GM21526 (cell line): Measurements from ENCODE around the gene MEIS3.
"Not testable (repeated sequence)": the region's sequence is repeated elsewhere in the genome, so short reads cannot be mapped to it uniquely, and the experiment has no call there.

Experiments used
- ATAC-seq: cut with Tn5 transposase; IDR thresholded peaks from one replicate; pipeline ENCODE4 v1.9.1; 2021; ENCODE audit warnings: moderate library complexity; ENCODE audit not compliant: unreplicated experiment, low FRiP score

The MEIS3 gene

DNA sequence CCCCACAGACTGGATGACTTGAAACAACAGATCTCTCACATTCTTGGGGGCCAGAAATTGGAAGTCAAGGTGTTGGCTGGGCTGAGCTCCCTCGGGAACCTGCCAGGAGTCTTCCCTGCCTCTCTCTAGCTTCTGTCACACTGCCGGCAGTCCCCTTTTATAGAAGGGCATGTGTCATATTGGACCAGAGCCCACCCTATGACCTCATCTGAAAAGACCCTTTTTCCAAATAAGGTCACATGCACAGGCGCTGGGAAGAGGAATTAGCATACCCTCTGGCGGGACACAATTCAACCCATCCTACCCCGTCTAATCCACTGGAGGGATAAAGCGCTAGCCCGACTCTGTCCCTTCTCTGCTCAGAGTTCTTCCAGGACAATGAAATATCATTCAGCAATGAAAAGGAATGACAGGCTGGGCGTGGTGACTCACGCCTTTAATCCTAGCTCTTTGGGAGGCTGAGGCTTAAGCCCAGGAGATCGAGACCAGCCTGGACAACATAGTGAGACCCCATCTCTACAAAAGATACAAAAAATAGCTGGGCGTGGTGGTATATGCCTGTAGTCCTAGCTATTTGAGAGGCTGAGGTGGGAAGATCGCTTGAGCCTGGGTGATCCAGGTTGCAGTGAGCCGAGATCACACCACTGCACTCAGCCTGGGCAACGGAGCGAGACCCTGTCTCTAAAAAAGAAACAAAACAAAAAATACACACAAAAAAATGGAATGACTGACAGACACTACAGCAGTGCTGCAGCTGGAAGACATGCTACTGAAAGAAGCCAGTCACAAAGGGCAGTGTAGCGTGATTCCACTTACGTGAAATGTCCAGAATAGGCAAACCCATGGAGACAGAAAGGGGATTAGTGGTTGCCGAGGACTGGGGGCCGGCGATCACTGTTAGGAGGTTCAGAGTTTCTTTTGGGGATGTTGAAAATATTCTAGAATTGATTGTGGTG is 28.5 kb downstream of the MEIS3 start:
- no peak for ATAC-seq

DNA sequence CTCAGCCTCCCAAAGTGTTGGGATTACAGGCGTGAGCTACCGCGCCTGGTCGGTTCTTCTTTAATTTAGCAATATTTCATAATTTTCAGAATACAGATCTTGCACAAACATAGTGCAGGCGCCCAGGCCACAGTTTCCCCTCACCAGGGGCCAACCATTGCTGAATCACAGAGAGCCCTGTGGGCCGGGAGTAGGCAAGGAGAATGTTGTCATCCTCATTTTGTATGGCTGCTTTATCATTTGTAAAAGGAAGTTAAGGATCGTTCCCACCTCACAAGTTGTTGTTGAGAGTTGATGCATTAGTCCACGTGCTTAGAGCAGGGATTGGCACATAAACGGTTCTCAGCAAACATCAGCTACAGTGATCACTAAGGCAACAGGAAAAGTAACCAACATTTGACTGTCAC is 30.2 kb downstream of the MEIS3 start:
- ATAC-seq = no peak

DNA sequence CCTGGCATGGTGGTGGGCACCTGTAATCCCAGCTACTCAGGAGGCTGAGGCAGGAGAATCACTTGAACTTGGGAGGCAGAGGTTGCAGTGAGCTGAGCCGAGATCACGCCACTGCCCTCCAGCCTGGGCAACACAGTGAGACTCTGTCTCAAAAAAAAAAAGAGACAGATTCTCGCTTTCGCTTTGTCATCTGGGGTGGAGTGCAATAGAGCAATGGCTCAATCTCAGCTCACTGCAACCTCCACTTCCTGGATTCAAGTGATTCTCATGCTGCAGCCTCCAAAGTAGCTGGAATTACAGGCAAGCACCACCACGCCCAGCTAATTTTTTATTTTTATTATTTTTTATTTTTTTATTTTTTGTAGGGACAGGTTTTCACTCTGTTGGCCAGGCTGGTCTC is 30.6 kb downstream of the MEIS3 start:
- not testable (repeated sequence) for ATAC-seq

DNA sequence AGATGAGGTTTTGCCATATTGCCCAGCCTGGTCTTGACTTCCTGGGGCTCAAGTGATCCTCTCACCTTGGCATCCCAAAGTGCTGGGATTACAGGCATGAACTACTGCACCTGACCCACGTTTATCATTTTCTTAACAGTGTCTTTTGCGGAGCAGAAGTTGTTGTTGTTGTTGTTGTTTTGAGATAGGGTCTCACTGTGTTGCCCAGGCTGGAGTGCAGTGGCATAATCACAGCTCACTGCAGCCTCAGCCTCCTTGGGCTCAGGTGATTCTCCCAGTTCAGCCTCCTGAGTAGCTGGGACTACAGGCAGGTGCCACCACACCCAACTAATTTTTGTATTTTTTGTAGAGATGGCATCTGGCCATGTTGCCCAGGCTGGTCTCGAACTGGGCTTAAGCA is 31.7 kb downstream of the MEIS3 start:
- ATAC-seq = not testable (repeated sequence)

DNA sequence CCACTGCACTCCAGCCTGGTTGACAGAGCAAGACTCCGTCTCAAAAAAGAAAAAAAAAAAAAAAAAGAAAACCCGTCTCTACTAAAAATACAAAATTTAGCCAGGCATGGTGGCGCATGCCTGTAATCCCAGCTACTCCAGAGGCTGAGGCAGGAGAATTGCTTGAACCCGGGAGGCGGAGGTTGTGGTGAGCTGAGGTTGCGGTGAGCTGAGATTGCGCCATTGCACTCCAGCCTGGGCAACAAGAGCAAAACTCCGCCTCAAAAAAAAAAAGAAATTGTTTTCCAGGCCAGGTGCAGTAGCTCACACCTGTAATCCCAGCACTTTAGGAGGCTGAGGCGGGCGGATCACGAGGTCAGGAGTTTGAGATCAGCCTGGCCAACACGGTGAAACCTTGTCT is 32.7 kb downstream of the MEIS3 start:
- not testable (repeated sequence) for ATAC-seq

DNA sequence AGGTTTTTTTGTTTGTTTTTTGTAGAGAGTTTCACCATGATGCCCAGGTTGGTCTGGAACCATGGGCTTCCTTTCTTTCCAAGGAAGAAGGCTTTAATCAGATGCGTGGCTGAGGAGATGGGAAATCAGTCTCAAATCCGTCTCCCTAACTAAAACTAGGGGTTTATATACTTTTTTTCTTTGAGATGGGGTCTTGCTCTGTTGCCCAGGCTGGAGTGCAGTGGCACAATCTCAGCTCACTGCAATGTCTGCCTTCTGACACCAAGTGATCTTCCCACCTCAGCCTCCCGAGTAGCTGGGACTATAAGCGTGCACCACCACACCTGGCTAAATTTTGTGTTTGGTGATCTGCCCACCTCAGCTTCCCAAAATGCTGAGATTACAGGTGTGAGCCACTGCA is 34.8 kb downstream of the MEIS3 start:
- ATAC-seq = not testable (repeated sequence)

DNA sequence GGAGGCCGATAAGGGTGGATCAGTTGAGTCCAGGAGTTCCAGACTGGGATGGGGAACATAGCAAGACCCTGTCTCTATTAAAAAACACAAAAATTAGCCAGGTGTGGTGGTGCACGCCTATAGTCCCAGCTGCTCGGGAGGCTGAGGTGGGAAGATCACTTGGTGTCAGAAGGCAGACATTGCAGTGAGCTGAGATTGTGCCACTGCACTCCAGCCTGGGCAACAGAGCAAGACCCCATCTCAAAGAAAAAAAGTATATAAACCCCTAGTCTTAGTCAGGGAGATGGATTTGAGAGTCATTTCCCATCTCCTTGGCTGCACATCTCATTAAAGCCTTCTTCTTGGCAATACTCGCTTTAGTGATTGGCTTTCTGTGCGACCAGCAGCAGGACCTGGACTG is 35.4 kb downstream of the MEIS3 start:
- ATAC-seq = not testable (repeated sequence)

DNA sequence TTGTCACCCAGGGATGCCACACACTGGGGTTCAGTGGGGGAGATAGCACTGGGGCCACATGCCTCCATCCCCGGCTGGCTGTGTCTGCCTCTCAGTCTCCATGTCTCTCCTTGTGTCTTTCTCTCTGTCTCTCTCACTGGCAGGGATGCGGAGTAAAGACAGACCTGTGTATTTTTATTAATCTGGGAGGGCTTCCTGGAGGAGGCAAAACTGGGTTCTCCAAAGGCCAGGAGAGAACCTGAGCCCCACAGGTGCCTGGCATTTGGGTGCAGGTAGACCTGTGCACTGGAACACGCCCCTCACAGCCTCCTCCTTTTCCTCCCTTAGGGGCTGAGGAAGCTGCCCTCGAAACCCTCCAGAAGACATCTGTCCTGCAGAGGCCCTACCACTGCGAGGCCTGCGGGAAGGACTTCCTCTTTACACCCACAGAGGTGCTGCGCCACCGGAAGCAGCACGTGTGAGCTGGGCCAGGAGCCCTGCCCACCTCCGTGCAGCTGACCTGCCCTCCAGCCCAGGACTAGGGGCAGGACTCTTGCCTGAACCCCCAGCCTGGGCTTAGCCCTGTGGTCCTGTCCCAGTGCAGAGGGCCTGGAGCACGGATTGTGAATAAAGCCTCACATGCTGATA is 37.6 kb downstream of the MEIS3 start:
- ATAC-seq = no peak

DNA sequence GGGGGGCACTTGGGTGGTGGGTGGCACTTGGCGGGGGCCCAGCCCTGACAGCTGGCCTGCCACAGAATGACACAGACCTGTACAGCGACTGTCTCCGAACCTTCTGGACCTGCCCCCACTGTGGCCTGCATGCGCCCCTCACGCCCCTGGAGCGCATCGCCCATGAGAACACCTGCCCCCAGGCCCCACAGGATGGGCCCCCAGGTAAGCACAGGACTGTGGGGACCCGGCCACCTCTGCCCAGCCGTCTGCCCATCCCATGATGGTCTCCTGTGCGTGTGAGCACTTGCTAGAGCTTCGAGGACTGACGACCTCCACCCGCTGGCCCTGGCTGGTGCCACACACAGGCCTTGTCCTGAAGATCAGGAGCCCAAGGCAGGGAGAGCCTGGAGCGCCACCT is 38.2 kb downstream of the MEIS3 start:
- no peak for ATAC-seq

DNA sequence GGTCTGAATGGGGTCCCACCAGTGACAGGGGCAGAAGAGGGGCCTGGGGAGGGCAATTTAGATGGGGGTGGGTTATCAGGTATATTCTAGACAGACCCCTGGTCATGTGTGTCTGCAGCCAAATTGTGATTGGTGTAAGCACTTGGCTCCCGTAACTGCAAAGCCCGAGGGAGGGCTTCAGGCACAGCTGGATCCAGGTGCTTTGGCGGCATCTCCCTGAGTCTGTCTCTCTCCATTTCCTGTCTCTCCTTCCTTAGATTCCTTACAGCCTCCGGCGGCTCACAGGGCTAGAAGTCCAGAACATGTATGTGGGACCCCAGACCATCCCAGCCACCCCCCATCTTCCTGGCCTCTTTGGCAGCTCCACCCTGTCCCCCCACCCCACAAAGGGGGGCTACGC is 38.8 kb downstream of the MEIS3 start:
- no peak for ATAC-seq

DNA sequence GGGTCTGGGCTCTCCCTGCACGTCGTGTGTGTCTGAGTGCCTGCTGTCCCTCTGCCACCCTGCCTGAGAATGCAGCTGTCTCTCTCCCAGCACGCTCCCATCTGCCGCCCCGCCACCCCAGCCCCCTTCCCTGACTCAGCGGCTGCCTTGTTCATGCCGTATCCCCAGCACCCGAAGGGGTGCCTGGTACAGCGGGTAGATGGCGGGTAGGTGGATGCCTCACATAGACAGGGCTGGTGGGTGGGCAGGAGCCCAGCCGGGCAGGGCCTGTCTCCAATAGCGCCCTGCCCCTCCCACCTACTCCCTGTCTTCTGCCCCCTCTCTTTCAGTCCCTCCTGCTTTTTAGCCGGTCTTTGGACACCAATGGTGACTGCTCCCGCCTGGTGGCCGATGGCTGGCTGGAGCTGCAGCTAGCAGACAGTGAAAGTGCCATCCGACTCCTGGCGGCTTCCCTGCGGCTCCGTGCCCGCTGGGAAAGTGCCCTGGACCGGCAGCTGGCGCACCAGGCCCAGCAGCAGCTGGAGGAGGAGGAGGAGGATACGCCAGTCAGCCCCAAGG is 39.9 kb downstream of the MEIS3 start:
- no peak for ATAC-seq

DNA sequence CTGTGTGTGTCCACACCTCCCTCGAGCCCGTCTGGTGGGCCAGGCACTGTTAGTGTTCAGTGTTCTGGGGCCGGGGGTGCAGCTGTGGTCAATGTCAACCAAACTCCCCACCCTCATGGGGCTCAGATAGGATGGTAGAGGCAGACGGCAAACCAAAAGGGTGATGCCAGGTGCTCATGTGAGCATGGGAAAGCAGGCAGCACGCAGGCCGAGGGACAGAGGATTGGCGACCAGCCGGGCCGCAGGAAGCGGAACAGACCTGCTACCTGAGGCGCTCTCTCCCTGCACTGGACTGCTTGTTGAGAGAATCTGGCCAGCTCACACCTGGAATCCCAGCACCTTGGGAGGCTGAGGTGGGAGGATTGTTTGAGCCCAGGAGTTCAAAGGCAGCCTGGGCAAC is 41.1 kb downstream of the MEIS3 start:
- ATAC-seq = no peak

DNA sequence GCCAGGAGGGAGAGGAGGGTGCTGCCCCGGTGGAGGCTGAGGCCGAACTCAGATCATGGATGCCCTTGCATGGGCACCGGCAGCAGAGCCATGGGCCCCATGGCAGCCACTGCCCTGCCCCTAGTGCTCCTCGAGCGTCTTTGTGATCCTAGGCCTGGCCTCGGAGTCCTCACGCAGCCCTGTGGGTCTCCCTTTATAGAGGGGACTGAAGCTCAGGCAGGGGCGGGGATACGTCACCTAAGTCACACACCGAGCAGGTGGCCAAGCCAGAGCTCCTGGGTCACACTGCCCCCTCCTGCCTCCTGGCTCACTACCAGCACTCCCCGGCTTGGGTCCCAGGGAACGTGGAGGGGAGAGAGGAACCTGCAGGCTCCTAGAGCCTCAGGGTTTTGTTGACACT is 41.5 kb downstream of the MEIS3 start:
- ATAC-seq = no peak

DNA sequence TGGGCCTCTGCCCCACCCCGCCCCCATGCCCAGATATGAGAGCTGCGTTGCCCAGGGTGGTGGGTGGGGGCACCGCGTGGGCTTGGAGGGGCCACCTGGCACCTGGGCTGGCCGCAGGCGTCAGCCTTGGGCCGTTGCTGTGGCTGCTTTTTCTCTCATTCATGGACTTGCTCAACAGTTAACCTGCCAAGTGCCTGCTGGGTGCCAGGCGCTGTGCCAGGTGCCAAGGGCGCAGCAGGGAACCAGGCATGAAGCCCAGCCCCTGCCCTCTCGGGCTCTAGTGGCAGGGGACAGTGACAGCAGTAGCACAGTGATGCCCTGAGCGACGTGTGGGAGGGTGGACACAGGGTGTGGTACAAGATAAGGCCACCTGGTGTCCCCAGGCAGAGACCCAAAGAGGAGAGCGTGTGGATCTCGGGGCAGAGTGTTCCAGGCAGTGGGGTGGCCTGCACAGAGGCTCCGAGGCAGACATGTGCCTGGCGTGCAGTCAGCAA is 42.1 kb downstream of the MEIS3 start:
- no peak for ATAC-seq

DNA sequence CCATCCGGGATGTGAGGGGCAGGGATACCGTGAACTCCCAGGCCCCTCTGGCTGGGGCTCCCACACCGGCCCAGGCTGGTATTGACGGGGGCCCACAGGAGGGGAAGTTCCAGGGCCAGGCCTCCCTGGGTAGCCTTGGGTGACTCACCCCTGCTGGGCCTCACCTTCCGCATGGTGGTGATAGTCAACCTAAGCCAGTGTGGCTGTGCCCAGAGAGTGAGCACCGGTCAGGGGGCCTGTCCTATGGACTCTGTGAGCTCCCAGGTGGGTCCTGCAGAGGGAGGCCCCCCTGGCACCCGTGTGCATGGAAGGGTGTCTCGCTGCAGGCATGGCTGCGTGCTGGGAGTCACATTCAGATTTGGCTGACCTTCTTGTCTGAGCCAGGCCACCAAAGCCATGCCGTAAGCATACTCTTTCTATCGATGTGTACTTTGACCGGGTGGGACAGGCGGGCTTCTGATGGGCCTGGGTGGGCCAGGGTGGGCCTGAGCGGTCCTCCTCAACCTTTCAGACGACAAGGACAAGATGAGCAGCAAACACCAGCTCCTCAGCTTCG is 42.7 kb downstream of the MEIS3 start:
- no peak for ATAC-seq

DNA sequence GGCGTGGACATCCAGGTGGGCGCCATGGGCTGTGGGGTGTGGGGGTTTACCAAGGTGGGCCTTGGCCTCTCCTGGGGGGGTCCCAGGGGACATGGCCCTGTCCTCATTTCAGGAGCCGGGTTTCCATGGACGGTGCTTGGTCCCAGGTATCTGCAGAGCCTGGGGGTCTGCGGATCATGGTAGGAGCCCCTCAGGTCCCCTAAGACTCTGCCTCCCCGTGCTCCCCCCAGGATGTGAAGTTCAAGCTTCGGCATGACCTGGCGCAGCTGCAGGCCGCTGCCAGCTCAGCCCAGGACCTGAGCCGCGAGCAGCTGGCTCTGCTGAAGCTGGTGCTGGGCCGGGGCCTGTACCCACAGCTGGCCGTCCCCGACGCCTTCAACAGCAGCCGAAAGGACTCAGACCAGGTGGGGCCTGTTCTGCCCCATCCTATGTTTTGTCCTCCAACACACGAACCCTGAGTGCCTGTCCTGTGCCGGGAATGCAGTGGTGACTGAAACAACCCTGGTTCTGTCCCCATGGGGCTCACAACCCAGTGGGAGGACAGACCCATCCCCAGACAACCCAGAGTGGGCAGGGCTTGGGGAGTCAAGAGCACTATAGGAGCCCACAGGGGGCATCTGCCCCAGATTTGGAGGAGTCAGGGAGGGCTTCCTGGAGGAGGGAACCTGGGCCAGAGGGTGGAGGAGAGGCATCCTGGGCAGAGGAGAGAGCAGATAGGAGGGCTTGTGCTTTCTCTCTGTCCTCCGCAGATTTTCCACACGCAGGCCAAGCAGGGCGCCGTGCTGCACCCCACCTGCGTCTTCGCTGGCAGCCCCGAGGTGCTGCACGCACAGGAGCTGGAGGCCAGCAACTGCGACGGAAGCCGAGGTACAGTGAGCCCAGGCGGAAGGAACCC is 43.4 kb downstream of the MEIS3 start:
- ATAC-seq = no peak

DNA sequence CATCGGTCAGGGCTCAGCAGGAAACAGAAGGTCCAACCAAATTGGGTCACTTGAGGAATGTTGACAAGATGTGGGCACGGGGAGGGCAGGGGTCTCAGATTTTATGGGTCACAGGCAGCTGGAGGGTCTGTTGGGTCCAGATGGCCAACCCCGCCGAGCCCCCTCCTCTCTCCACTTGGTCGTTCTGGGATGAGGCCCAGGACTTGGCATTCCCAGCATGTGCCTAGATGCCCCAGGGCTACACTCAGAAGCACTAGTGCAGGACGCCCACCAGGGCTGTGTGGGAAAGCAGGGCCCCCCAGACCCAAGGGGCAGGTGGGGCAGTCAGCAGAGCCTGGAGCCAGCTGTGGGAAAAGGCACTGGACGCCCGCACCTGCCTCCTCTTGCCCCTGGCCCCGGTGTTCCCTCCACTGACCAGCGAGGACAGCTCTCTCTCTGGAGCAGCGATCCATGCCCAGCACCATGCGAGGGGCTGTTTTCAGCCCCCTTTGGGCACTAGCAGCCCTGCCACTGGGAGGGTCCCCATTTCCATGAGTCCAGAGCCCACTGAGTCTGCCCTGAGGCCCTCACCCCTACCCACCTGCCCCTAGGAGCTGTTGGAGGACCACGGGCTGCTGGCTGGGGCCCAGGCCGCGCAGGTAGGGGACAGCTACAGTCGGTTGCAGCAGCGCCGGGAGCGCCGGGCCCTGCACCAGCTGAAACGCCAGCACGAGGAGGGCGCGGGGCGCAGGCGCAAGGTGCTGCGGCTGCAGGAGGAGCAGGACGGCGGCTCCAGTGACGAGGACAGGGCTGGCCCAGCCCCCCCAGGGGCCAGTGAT is 44.2 kb downstream of the MEIS3 start:
- no peak for ATAC-seq

DNA sequence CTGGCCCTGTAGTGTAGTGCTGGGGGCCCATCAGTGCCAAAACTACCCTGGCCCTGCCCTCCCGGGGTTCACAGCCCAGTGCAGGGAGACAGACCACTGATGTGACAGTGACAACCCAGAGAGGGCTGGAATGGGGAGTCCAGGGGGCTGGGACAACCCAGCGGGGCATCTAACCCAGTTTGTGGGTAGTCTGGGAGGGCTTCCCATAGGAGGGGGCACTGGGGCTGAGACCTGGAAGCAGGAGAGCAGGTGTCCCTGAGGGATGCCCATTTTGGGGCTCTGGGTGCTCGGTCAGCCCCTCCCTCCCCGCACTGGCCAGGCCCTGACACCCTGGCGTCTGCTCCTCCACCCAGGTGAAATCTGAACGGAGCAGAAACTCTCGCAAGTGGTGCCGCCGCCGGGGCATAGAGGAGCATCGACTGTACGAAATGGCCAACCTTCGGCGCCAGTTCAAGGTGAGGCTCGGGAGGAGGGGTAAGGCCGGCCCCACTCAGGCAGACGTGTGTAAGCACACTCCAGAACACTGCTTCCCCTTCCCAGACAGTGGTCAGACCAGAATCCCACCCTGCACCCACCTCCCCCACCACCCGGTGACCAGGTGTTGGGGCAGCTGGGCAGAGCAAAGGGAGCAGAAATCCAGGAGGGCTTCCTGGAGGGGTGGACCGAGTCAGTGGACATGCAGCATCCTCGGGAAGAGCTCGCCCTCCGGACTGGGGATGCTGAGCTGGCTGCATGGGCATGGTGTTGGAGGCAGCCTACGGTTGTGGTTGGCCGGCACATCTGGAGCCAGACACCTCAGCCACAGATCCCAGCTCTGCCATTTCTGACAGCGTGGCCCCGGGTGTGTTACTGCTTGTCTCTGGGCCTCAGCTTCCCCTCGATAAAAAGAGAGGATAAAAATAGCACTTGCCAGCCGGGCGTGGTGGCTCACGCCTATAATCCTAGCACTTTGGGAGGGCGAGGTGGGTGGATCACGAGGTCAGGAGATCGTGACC is 45.8 kb downstream of the MEIS3 start:
- no peak for ATAC-seq
